ENCODE data around the gene ZFYVE9.

The ZFYVE9 gene

DNA sequence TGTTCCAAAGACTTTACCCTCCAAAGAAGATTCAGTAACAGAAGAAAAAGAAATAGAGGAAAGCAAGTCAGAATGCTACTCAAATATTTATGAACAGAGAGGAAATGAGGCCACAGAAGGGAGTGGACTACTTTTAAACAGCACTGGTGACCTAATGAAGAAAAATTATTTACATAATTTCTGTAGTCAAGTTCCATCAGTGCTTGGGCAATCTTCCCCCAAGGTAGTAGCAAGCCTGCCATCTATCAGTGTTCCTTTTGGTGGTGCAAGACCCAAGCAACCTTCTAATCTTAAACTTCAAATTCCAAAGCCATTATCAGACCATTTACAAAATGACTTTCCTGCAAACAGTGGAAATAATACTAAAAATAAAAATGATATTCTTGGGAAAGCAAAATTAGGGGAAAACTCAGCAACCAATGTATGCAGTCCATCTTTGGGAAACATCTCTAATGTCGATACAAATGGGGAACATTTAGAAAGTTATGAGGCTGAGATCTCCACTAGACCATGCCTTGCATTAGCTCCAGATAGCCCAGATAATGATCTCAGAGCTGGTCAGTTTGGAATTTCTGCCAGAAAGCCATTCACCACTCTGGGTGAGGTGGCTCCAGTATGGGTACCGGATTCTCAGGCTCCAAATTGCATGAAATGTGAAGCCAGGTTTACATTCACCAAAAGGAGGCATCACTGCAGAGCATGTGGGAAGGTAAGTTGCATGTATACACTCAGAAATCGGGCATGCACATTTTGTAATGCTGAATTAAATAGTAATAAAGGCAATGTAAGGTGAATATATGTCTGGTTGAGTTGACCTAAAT lies 97.2 kb downstream of the ZFYVE9 start:
- no peak overlapping the region for H3K27ac ChIP-seq (ENCODE audit: low read length)
- DNase-seq = no peak
- no peaks in the 10 kb centered on the region for H3K9me3 ChIP-seq (ENCODE audit: insufficient read depth, low read length, severe bottlenecking)
- no peak for ATAC-seq (ENCODE audit: insufficient read depth, low read depth)
- peaks cover 18% of the 10 kb centered on the region; the same call in 1 of the 2 replicates for H3K79me2 ChIP-seq (ENCODE audit: insufficient read depth, low read length)
- H2AFZ ChIP-seq (ENCODE audit: low read depth, low read length) = no peak overlapping the region
- H3K27me3 ChIP-seq (ENCODE audit: insufficient read depth, low read length, poor library complexity) = no peaks in the 10 kb centered on the region
- H3K4me3 ChIP-seq (ENCODE audit: low read depth in 1 of 2, low read length in 2 of 2) = no peak overlapping the region
- no peak overlapping the region for H3K9ac ChIP-seq (ENCODE audit: low read depth, low read length)
- 0 out of 2 replicates have a peak, but pooled peaks cover 4% of the 10 kb centered on the region for H3K4me1 ChIP-seq (ENCODE audit: insufficient read depth, low read length)
- no peak for TF ChIP-seq EZH2 (IDR thresholded peaks at IDR 0.05; ENCODE audit: borderline replicate concordance, low read depth, low read length, severe bottlenecking)
- TF ChIP-seq, protein P1, sequence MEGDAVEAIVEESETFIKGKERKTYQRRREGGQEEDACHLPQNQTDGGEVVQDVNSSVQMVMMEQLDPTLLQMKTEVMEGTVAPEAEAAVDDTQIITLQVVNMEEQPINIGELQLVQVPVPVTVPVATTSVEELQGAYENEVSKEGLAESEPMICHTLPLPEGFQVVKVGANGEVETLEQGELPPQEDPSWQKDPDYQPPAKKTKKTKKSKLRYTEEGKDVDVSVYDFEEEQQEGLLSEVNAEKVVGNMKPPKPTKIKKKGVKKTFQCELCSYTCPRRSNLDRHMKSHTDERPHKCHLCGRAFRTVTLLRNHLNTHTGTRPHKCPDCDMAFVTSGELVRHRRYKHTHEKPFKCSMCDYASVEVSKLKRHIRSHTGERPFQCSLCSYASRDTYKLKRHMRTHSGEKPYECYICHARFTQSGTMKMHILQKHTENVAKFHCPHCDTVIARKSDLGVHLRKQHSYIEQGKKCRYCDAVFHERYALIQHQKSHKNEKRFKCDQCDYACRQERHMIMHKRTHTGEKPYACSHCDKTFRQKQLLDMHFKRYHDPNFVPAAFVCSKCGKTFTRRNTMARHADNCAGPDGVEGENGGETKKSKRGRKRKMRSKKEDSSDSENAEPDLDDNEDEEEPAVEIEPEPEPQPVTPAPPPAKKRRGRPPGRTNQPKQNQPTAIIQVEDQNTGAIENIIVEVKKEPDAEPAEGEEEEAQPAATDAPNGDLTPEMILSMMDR (IDR thresholded peaks at IDR 0.05; ENCODE audit: borderline replicate concordance, extremely low read depth, low read length, poor library complexity, severe bottlenecking) = no peak
- no peaks in the 10 kb centered on the region for H4K20me1 ChIP-seq (ENCODE audit: insufficient read depth, low read length)
- peaks cover 29% of the 10 kb centered on the region; the same call in 1 of the 2 replicates for H3K36me3 ChIP-seq (ENCODE audit: insufficient read depth, low read length)
- no peak overlapping the region for H3K4me2 ChIP-seq (ENCODE audit: insufficient read depth, low read length)

DNA sequence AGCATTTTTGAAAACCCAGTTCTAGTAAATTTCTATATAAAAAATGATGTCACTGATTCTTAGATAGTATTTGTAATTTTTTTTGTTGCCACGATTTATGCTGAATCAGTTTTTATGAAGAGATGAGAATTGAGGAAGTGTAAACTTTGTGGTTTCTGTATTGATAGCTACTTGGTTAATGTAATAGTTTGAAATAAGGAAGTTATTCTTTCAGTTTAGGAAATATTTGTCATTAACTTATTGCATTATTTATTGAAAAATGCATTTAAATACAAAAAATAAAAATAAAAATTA lies 97.8 kb downstream of the ZFYVE9 start:
- no peak for ATAC-seq (ENCODE audit: insufficient read depth, low read depth)
- H3K9ac ChIP-seq (ENCODE audit: low read depth, low read length) = no peak overlapping the region

DNA sequence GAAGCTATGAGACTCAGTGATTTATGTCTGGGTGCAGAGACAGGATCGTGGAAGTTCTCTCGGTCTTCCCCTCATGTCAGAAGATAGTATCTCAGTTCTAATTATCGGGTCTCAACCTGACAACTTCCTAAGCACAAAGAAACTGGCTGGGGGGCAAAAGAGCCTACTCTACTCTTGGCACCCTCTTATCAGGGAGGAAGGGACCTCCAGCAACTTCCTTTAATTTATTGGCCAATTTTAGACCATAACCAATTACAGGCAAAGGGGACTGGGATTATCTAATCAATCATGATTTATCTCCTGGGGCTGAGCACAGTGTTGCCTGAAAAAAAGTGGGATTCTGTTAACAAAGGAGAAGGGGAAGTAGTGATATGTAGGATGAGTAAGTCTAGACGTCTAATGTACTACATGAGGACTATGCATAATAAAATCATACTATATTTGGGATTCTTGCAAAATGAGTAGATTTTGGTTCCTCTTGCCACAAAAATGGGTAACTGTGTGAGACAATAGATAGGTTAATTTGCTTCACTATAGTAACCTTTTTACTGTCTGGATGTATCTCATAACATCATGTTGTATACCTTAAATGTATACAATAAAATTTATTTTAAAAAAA lies 98.8 kb downstream of the ZFYVE9 start:
- Histone ChIP-seq H3K4me2 (ENCODE audit: insufficient read depth, low read length) (no peak overlapping the region), H4K20me1 (ENCODE audit: insufficient read depth, low read length) (no peaks in the 10 kb centered on the region), H3K9ac (ENCODE audit: low read depth, low read length) (no peak overlapping the region), H2AFZ (ENCODE audit: low read depth, low read length) (no peak overlapping the region), H3K36me3 (ENCODE audit: insufficient read depth, low read length) (peaks cover 24% of the 10 kb centered on the region; the same call in 1 of the 2 replicates), H3K27me3 (ENCODE audit: insufficient read depth, low read length, poor library complexity) (no peaks in the 10 kb centered on the region), H3K4me1 (ENCODE audit: insufficient read depth, low read length) (0 out of 2 replicates have a peak, but pooled peaks cover 4% of the 10 kb centered on the region), H3K27ac (ENCODE audit: low read length) (no peak overlapping the region), H3K9me3 (ENCODE audit: insufficient read depth, low read length, severe bottlenecking) (no peaks in the 10 kb centered on the region), H3K4me3 (ENCODE audit: low read depth in 1 of 2, low read length in 2 of 2) (no peak overlapping the region), H3K79me2 (ENCODE audit: insufficient read depth, low read length) (peaks cover 18% of the 10 kb centered on the region; the same call in 1 of the 2 replicates)
- DNase-seq (no peak), ATAC-seq (ENCODE audit: insufficient read depth, low read depth) (no peak)
- TF ChIP-seq EZH2 (IDR thresholded peaks at IDR 0.05; ENCODE audit: borderline replicate concordance, low read depth, low read length, severe bottlenecking) = no peak
- TF ChIP-seq, protein P1 (IDR thresholded peaks at IDR 0.05; ENCODE audit: borderline replicate concordance, extremely low read depth, low read length, poor library complexity, severe bottlenecking) = no peak

More for the DNA sequence above, 97.8 kb downstream of the ZFYVE9 start:
- peaks cover 24% of the 10 kb centered on the region; the same call in 1 of the 2 replicates for H3K36me3 ChIP-seq (ENCODE audit: insufficient read depth, low read length)
- H3K4me1 ChIP-seq (ENCODE audit: insufficient read depth, low read length) = 0 out of 2 replicates have a peak, but pooled peaks cover 4% of the 10 kb centered on the region
- H3K27me3 ChIP-seq (ENCODE audit: insufficient read depth, low read length, poor library complexity) = no peaks in the 10 kb centered on the region
- H3K27ac ChIP-seq (ENCODE audit: low read length) = no peak overlapping the region
- no peak overlapping the region for H2AFZ ChIP-seq (ENCODE audit: low read depth, low read length)
- no peak for DNase-seq
- no peak overlapping the region for H3K4me2 ChIP-seq (ENCODE audit: insufficient read depth, low read length)
- H3K4me3 ChIP-seq (ENCODE audit: low read depth in 1 of 2, low read length in 2 of 2) = no peak overlapping the region
- no peaks in the 10 kb centered on the region for H3K9me3 ChIP-seq (ENCODE audit: insufficient read depth, low read length, severe bottlenecking)
- H4K20me1 ChIP-seq (ENCODE audit: insufficient read depth, low read length) = no peaks in the 10 kb centered on the region
- no peak for TF ChIP-seq EZH2 (IDR thresholded peaks at IDR 0.05; ENCODE audit: borderline replicate concordance, low read depth, low read length, severe bottlenecking)
- TF ChIP-seq, protein P1 (IDR thresholded peaks at IDR 0.05; ENCODE audit: borderline replicate concordance, extremely low read depth, low read length, poor library complexity, severe bottlenecking) = no peak
- H3K79me2 ChIP-seq (ENCODE audit: insufficient read depth, low read length) = peaks cover 18% of the 10 kb centered on the region; the same call in 1 of the 2 replicates

All from DND-41 (cell line).